ENCODE results near the gene MYCT1. TPM values are rescaled to one million over a fixed set of nuclear protein-coding genes. Genes with fewer than 3 reads are reported as not detected.

Gene MYCT1
- total RNA-seq = 2.2 TPM

DNA sequence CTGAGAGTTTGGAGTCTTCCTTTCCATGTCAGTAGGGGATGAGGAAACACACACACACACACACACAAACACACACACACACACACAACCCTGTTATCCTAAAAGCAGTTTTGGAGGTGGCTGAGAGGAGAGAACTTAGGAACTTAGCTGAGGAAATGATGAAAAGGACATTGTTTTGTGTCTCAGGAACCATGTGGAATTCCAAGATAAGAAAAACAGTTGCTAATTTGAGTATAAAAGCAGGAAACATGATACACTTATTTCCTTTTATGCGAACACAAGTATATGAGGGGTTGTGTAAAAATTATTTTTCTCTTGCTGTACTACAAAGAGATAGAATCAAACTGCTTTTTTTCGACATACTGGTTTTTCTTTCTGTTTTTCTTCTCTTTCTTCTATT, at the start of gene MYCT1:
TSS of gene MYCT1 (plus strand) at position 264 of the 400 bp plus-strand sequence. CDS start at position 270, 6 bp downstream.

GRCh38 chr6:152750694-152751093, 53.0 kb downstream of the MYCT1 start, which contains the start of gene VIP:
Gene VIP (plus strand): TSS chr6:152750797. CDS start chr6:152752178, 1,381 bp downstream.

Other genes starting within 250 kb of the MYCT1 start
- 488 TPM for gene SYNE1, start 60.5 kb upstream of the MYCT1 start, total RNA-seq
- gene VIP, start 52.9 kb downstream of the MYCT1 start, total RNA-seq = 3.1 TPM

Data from parietal lobe (tissue), 1 donor.